HG02884 (cell line): ENCODE results near the gene ZFP28.

Source experiments
- ATAC-seq: cut with Tn5 transposase; IDR thresholded peaks from one replicate; pipeline ENCODE4 v1.9.1; 2021; ENCODE audit warnings: mild to moderate bottlenecking, moderate library complexity; ENCODE audit not compliant: unreplicated experiment

Gene ZFP28

DNA sequence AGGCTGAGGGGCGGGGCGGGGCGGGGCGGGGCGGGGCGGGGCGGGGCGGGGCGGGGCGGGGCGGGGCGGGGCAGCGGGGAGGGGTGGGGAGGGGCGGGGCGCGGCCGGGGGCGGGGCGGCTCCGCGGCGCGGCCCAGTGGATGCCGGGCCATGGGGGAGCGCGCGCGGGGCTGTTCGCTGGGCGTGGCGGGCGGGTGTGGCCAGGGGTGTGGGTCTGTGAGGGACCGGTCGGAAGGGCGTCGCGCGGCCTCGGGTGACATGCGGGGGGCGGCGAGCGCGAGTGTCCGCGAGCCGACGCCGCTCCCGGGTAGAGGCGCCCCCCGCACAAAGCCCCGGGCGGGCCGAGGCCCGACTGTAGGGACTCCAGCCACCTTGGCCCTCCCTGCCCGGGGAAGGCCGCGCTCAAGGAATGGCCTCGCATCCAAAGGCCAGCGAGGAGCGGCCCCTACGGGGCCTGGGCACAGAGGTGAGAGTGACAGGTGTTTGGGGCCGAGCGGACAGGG, at the start of gene ZFP28:
TSS of gene ZFP28 (plus strand) at position 188 of the 503 bp plus-strand sequence. CDS start at position 259, 71 bp downstream.
- peak; percentile 34 for ATAC-seq

DNA sequence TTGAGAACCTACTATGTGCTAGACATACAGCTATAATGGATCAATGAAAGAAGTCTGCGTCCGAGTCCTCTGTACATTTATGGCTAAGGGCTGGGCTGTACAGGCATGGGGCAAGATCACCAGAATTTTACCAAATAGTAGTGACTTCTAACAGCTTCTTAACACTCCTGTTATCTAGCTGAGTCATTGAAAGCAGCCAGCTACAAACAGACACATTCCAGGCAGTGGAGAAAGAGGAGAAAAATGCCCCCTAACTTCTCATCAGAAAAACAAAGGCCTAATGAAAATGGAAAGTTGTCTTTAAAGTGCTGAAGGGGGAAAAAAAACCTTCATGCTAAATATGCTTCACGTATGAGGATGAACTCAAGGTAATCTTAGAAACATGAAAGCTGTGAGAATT, 47.3 kb upstream of the ZFP28 start:
- ATAC-seq: no peak

- no peak for ATAC-seq
Measured at GRCh38 chr19:56504581-56504980, 34.2 kb upstream of the ZFP28 start.

DNA sequence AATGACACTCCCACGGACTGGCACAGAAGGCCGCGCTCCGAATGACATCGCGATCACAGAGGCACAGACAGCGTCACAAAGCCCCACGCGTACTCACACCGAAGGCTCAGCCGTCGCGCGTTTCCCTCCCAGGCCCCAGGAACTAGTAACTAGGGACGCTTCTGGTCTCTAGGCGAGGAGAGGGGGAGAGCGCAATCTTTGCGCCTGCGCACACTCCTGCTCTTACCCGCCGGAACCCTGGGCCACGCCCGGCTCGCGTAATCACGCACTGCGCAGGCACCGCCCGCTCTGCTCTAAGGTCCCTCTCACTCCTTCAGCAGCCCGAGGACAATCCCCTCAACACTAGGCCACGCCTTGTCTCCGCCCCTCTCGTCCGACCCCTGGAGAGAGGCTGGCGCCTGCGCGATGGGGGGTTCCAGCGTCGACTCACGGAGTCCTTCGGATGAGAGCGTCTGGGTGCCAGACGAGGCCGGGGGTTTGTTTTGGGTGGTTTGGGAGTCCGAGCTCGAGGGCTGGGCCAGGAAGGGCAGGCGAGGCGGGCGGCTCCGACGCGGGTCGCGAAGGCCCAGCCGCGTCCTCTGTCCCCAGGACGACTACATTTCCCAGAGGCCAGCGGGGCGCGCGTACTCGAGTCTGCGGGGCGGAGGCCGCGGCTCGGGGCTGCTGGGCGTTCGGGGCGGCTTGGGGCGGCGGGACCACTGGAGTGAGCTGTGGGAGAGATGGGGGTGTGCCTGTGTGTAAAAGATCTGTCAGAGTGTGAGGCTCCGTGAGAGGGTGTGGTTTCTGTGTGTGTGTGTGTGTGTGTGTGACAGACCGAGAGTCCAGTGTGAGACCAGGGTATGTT, 31.1 kb upstream of the ZFP28 start, which contains the start of gene ZNF471:
TSS of gene ZNF471 (plus strand) at position 410 of the 844 bp plus-strand sequence. CDS start 3,717 bp downstream, outside the sequence.
- no peak for ATAC-seq

- ATAC-seq: no peak
Measured at GRCh38 chr19:56508290-56508778, 30.4 kb upstream of the ZFP28 start.

GRCh38 chr19:56525214-56525860, 13.4 kb upstream of the ZFP28 start:
- ATAC-seq: no peak

DNA sequence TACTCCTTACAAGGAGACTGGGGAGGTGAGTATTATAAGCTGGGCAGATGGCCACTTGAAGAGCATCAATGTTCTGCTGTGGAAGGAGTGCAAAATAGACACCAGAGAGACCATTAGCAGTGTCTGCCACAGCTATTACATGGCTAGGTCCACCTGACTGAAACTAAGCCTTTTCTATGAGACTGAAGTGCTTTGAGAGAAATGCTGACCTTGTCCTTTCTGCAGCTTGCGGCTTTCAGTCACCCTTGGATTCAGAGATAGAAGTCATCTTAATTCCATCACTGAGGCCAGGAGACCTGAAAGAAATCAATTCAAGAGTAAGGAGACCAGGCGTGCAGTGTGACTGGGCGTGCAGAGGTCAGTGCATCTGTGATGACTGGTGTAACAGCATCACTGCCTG, 1.3 kb upstream of the ZFP28 start:
- no peak for ATAC-seq

- peak; percentile 83 for ATAC-seq
Measured at GRCh38 chr19:56538254-56538760, 441 bp upstream of the ZFP28 start.

DNA sequence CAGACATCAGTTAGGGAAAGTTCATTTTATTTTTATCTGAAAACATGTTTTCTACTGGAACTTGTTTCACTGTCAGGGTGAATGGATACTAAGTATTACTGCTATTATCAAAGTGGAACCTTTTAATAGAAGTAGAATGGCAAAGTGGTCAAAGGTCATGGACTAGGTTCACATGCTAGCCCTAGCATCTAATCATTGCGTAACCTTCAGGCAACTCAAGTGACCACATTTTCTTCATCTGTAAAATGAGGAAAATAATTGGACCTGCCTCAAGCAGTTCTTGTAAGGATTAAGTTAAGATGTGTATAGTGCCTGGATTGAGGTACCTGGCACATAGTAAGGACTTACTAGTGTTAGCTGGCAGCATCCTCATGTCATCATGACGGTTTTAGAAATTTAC, 5.0 kb downstream of the ZFP28 start:
- no peak for ATAC-seq

DNA sequence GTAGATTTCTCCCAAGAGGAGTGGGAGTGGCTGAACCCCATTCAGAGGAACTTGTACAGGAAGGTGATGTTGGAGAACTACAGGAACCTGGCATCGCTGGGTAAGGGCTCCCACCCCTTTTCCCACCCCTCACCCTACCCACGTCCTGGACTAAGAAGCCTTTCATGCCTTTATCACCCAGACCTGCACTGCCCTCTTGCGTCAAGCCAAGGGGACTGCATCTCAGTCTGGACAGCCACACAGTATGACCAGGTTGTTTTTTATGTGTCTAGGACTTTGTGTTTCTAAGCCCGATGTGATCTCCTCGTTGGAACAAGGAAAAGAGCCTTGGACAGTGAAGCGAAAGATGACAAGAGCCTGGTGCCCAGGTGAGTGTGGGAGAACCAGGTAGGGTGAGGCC, 8.8 kb downstream of the ZFP28 start:
- ATAC-seq: no peak

DNA sequence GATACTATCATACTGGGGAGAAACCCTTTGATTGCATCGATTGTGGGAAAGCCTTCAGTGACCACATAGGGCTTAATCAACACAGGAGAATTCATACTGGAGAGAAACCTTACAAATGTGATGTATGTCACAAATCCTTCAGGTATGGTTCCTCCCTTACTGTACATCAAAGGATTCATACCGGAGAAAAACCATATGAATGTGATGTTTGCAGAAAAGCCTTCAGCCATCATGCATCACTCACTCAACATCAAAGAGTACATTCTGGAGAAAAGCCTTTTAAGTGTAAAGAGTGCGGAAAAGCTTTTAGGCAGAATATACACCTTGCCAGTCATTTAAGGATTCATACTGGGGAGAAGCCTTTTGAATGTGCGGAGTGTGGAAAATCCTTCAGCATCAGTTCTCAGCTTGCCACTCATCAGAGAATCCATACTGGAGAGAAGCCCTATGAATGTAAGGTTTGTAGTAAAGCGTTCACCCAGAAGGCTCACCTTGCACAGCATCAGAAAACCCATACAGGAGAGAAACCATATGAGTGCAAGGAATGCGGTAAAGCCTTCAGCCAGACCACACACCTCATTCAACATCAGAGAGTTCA, 15.6 kb downstream of the ZFP28 start:
- no peak for ATAC-seq

- no peak for ATAC-seq
Measured at GRCh38 chr19:56562766-56563165, 24.0 kb downstream of the ZFP28 start.

DNA sequence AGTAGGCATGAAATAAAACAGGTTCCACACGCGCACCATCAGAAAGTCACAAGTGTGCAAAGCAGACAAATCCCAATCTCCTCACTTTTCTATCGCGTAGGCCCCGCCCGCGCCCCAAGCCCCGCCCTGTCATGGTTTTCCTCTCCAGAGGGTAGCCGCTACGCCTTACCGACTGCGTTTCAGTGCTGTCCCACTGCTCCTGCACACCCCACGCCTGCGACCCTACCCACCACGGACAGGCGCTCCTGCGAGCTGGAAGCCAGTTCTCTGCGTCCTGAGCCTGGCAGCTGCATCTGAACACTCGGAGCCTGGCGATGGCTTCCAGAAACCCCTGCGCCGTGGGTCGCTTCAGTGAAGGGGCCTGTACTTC, 28.1 kb downstream of the ZFP28 start:
- peak; percentile 26 for ATAC-seq

- ATAC-seq: peak; percentile 91
Measured at GRCh38 chr19:56567274-56568120, 28.7 kb downstream of the ZFP28 start, which contains the start of gene ZNF470. Gene ZNF470 (plus strand): TSS chr19:56567468. CDS start chr19:56570312, 2,844 bp downstream.

- no peak for ATAC-seq
Measured at GRCh38 chr19:56572589-56572988, 33.8 kb downstream of the ZFP28 start.

GRCh38 chr19:56573914-56574313, 35.2 kb downstream of the ZFP28 start:
- ATAC-seq: no peak

DNA sequence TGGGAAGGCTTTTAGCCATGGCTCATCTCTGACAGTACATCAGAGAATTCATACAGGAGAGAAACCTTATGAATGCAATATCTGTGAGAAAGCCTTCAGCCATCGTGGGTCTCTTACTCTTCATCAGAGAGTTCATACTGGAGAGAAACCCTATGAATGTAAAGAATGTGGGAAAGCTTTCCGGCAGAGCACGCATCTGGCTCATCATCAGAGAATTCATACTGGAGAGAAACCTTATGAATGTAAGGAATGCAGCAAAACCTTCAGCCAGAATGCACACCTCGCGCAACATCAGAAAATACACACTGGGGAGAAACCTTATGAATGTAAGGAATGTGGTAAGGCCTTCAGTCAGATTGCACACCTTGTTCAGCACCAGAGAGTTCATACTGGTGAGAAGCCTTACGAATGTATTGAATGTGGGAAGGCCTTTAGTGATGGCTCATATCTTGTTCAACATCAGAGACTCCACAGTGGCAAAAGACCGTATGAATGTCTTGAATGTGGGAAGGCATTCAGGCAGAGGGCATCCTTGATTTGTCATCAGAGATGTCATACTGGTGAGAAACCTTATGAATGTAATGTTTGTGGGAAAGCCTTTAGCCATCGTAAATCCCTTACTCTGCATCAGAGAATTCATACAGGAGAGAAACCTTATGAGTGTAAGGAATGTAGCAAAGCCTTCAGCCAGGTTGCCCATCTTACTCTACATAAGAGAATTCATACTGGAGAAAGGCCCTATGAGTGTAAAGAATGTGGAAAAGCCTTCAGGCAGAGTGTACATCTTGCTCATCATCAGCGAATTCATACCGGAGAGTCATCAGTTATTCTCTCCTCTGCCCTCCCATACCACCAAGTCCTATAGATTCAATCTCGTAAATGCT, 39.2 kb downstream of the ZFP28 start:
- no peak for ATAC-seq

- no peak for ATAC-seq
Measured at GRCh38 chr19:56594446-56594782, 55.7 kb downstream of the ZFP28 start.

GRCh38 chr19:56594783-56595547, 56.2 kb downstream of the ZFP28 start, which contains the start of gene ZNF71:
Gene ZNF71 (plus strand): TSS chr19:56595302. CDS start chr19:56601559, 6,257 bp downstream.
- peak; percentile 86 for ATAC-seq
